Lower leg skin (tissue), 3 donors: Measurements from ENCODE around the gene ANKRD66.

Experiments used
- CTCF ChIP-seq, 3 donors: fragments of 450-650 bp; IDR thresholded peaks; one replicate each; pipeline ENCODE4 v1.5.1; 2016; ENCODE audit warnings: antibody characterized with exemption in 3 of 3, mild to moderate bottlenecking in 3 of 3, moderate library complexity in 2 of 3
- POLR2A ChIP-seq, 2 donors: fragments of 450-650 bp; IDR thresholded peaks; one replicate each; pipeline ENCODE4 v1.6.1; 2016 to 2017; ENCODE audit warnings: antibody characterized with exemption in 2 of 2, mild to moderate bottlenecking in 1 of 2, moderate library complexity in 1 of 2

- TF ChIP-seq CTCF (IDR thresholded peaks at IDR 0.05) = no peak
- no peak for TF ChIP-seq POLR2A (IDR thresholded peaks at IDR 0.05)
Observed at GRCh38 chr6:46733341-46733801, 13.4 kb upstream of the ANKRD66 start.
